Panc1 (cell line): ENCODE data around the gene ATXN1. TPM values are rescaled to one million over a fixed set of nuclear protein-coding genes. Genes with fewer than 3 reads are reported as not detected.

Experiments used
- ATAC-seq: fragments of 200-7000 bp; cut with Tn5 transposase; 2 replicates; pipeline ENCODE4 v1.9.1; 2020; ENCODE audit warnings: mild to moderate bottlenecking, moderate library complexity
- BruUV-seq: library from RNA; stranded (reverse); fragments of 400-500 nt; replicated peaks from 2 replicates; lab custom pipeline; 2021; lab: Mats Ljungman, UMichigan
- CTCF ChIA-PET: fragments of 300-600 bp; sonication (Branson Sonifier 250); formaldehyde crosslinking; loops from one replicate; lab custom pipeline; 2022; ENCODE audit warnings: antibody characterized with exemption; lab: Charles Lee
- POLR2A ChIA-PET: fragments of 300-600 bp; sonication (Branson Sonifier 250); formaldehyde crosslinking; loops from one replicate; lab custom pipeline; 2022; ENCODE audit warnings: antibody characterized with exemption; lab: Charles Lee
- DNase-seq: peaks from one replicate; pipeline ENCODE4 v3.0.0-alpha.2; 2010; ENCODE audit warnings: low read depth, low spot score
- H3K27ac ChIP-seq: 2 replicates; pipeline ENCODE4 v1.5.1; 2011; ENCODE audit warnings: mild to moderate bottlenecking, low read length, inconsistent platforms
- H3K27me3 ChIP-seq: fragments of 200-500 bp; sonication (Bioruptor generic); 2 replicates; pipeline ENCODE4 v1.6.0; 2014; ENCODE audit warnings: low read length, inconsistent platforms; ENCODE audit not compliant: control insufficient read depth, insufficient read depth
- H3K36me3 ChIP-seq: fragments of 200-500 bp; sonication (Bioruptor generic); 2 replicates; pipeline ENCODE4 v1.5.1; 2014; ENCODE audit warnings: inconsistent platforms, mild to moderate bottlenecking, low read length, moderate library complexity; ENCODE audit not compliant: control insufficient read depth, insufficient read depth
- H3K4me1 ChIP-seq: 2 replicates; pipeline ENCODE4 v1.5.1; 2011; ENCODE audit warnings: inconsistent platforms, mild to moderate bottlenecking, low read length, moderate library complexity; ENCODE audit not compliant: control insufficient read depth, insufficient read depth
- H3K4me3 ChIP-seq, 2 experiments: 2 replicates each; pipeline ENCODE4 v1.5.1; 2011 to 2012; ENCODE audit warnings: low read depth in 2 of 2, low read length in 2 of 2, mild to moderate bottlenecking in 2 of 2, inconsistent platforms in 1 of 2, moderate library complexity in 1 of 2
- H3K9me3 ChIP-seq: fragments of 200-500 bp; sonication (Bioruptor generic); 2 replicates; pipeline ENCODE4 v1.5.1; 2014; ENCODE audit warnings: low read depth, mild to moderate bottlenecking, inconsistent platforms, low read length, moderate library complexity; ENCODE audit not compliant: control insufficient read depth, insufficient read depth
- POLR2AphosphoS5 ChIP-seq: IDR thresholded peaks from 2 replicates; pipeline ENCODE4 v1.6.1; 2012; ENCODE audit warnings: mild to moderate bottlenecking, low read depth, low read length, moderate library complexity
- REST ChIP-seq, 2 experiments: IDR thresholded peaks; 2 replicates each; pipeline ENCODE4 v1.6.1; 2011 to 2012; ENCODE audit warnings: low read depth in 2 of 2, control low read depth in 1 of 2, low read length in 1 of 2, mild to moderate bottlenecking in 1 of 2, moderate library complexity in 1 of 2; ENCODE audit not compliant: insufficient read depth in 1 of 2
- SIN3A ChIP-seq: IDR thresholded peaks from 2 replicates; pipeline ENCODE4 v1.6.1; 2012; ENCODE audit warnings: low read depth, mild to moderate bottlenecking, low read length, moderate library complexity, borderline replicate concordance; ENCODE audit not compliant: insufficient read depth
- TCF7L2 ChIP-seq: IDR thresholded peaks from 2 replicates; pipeline ENCODE4 v1.6.1; 2011; ENCODE audit warnings: mild to moderate bottlenecking, low read depth, low read length, inconsistent platforms
- in situ Hi-C: cut with HindIII; loops from 2 replicates; pipeline ENCODE4 v1.10.0; 2016; ENCODE audit warnings: low sequenced_read_pairs, low pct_unique_long_range_greater_than_20kb
- intact Hi-C: fragments of 100-400 bp; cut with micrococcal nuclease; formaldehyde crosslinking; loops from one replicate; pipeline ENCODE4 v1.10.0; 2022; ENCODE audit not compliant: unreplicated experiment
- total RNA-seq: library from RNA; stranded (reverse); gene quantifications from one replicate; pipeline ENCODE4 v1.2.1, GENCODE V29; 2021; ENCODE audit not compliant: unreplicated experiment
- TF ChIP-seq, protein P1 (sequence below): fragments of 450-650 bp; IDR thresholded peaks from 2 replicates; pipeline ENCODE4 v1.5.1; 2017; ENCODE audit warnings: mild to moderate bottlenecking

The ATXN1 gene
- total RNA-seq, 1 experiment from 2014 or later, result 67.1 TPM

DNA sequence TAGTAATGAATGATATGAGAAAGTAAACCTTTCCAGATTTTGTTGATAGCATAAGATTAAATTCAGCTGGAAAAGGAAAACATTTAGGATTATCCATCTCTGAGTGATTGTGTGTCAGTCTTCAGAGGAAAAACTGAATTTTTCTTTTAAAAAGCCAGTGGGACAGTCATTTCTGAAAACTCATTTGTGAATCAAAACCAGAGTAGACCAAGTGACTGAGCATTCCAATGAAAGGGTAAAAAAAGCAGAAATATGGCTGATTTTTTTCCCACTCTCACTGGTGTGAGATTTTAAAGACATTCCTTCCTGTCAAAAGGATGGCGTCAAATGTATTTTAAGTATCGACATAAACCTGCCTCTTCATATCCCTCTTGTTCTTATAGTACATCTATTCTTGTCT is 308.9 kb downstream of the ATXN1 start:
- Histone ChIP-seq H3K27me3 (no peaks in the 10 kb centered on the region), H3K4me3 (no peak overlapping the region), H3K9me3 (no peaks in the 10 kb centered on the region), H3K36me3 (no peaks in the 10 kb centered on the region), H3K4me1 (no peaks in the 10 kb centered on the region), H3K27ac (no peak overlapping the region)
- ATAC-seq, result no peak
- no peak for DNase-seq
- intact Hi-C loops (no loop called here), in situ Hi-C loops (no loop called here)
- CTCF ChIA-PET, result no interaction called here
- TF ChIP-seq SIN3A (no peak), POLR2AphosphoS5 (no peak), TCF7L2 (no peak), REST (IDR thresholded peaks at IDR 0.05; ENCODE audit: insufficient read depth in 1 of 2, low read depth in 2 of 2, low read length in 1 of 2) (no peak)
- TF ChIP-seq, protein P1, sequence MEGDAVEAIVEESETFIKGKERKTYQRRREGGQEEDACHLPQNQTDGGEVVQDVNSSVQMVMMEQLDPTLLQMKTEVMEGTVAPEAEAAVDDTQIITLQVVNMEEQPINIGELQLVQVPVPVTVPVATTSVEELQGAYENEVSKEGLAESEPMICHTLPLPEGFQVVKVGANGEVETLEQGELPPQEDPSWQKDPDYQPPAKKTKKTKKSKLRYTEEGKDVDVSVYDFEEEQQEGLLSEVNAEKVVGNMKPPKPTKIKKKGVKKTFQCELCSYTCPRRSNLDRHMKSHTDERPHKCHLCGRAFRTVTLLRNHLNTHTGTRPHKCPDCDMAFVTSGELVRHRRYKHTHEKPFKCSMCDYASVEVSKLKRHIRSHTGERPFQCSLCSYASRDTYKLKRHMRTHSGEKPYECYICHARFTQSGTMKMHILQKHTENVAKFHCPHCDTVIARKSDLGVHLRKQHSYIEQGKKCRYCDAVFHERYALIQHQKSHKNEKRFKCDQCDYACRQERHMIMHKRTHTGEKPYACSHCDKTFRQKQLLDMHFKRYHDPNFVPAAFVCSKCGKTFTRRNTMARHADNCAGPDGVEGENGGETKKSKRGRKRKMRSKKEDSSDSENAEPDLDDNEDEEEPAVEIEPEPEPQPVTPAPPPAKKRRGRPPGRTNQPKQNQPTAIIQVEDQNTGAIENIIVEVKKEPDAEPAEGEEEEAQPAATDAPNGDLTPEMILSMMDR, result no peak
- BruUV-seq, result no TSS peak
- POLR2A ChIA-PET, result no interaction called here

GRCh38 chr6:16450821-16451220 is 310.4 kb downstream of the ATXN1 start:
- no peak overlapping the region for H3K4me3 ChIP-seq
- no peaks in the 10 kb centered on the region for H3K27me3 ChIP-seq
- intact Hi-C loops (no loop called here), in situ Hi-C loops (no loop called here)
- DNase-seq, result no peak
- no peaks in the 10 kb centered on the region for H3K4me1 ChIP-seq
- no peak for TF ChIP-seq SIN3A
- TF ChIP-seq, protein P1, result no peak
- TF ChIP-seq TCF7L2, result no peak
- TF ChIP-seq POLR2AphosphoS5, result no peak
- TF ChIP-seq REST (IDR thresholded peaks at IDR 0.05; ENCODE audit: insufficient read depth in 1 of 2, low read depth in 2 of 2, low read length in 1 of 2), result no peak
- BruUV-seq, result no TSS peak
- ATAC-seq, result no peak
- no peaks in the 10 kb centered on the region for H3K36me3 ChIP-seq
- CTCF ChIA-PET, result no interaction called here
- H3K9me3 ChIP-seq, result no peaks in the 10 kb centered on the region
- POLR2A ChIA-PET, result no interaction called here
- H3K27ac ChIP-seq, result no peak overlapping the region
